Measurements from ENCODE around the gene ARHGAP24.
"Not testable (repeated sequence)": the region's sequence is repeated elsewhere in the genome, so short reads cannot be mapped to it uniquely, and the experiment has no call there.

Gene ARHGAP24

DNA sequence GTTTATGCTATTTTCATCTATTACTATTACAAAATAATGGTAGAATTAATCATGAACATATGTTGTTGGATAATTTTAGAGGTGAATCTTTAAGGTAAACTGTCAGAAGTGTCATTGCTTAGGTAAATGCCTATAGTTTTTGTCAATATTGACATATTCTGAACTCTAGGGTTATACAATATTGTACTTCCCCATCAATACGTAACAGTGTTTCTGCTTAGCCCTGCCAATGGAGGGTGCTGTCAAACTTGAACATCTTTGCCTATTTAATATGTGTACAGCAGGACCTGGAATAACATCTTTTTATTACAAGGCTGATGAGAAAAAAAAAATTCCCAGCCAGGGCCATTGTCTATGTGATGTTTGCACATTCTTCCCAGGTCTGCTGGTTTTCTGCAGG lies 40.8 kb downstream of the ARHGAP24 start:
- no peak for DNase-seq (ENCODE audit: low read depth, low spot score)

DNA sequence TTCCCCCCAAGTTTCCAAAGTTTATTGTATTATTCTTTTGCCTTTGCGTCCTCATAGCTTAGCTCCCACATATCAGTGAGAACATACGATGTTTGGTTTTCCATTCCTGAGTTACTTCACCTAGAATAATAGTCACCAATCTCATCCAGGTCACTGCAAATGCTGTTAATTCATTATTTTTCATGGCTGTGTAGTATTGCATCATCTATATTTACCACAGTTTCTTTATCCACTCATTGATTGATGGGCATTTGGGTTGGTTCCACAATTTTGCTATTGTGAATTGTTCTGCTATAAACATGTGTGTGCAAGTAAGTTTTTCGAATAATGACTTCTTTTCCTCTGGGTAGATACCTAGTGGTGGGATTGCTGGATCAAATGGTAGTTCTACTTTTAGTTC lies 43.6 kb downstream of the ARHGAP24 start:
- not testable (repeated sequence) for DNase-seq (ENCODE audit: low read depth, low spot score)

DNA sequence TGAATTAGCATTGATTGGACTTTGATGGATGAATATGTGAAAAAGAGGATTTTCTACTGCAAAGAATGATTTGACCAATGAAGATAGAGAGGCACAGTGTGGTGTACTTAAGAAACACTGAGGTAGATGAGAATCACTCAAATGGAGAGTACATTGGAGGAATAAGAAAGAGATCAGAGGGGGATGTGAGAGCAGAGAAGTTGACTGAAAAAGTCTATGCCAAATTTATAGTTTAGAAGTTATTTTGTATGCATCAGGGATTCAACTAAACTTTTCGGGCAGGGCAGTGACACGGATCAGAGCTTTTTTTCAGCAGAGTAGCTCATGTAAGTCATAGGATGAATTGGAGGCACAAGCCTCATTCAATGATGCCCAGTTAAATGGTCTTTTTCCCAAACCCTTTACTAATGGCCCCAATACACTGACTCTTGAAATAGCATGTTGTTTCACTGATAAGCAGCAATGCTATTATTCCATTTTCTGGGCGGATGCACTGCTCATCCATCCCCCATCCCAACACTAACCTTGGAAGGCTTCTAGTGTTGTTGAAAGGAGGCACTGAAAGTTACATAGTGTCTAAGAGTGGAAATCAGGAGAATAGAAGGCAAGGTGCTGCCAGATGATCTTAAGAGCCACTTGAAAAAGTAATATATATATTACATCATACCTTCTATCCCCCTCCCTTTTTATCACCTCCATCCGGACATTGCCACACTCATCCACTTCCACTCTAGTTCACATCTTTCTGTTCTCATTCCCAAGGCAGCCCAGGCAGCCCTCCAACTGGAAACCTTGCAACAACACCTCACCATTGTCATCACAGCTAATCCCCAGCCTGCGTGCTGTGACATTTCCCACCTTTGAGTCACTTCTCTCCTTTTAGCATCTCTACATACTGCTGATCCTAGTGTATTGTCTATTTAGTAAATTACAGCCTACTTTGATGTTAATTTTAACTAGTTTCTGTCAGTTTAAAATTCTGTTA lies 46.1 kb downstream of the ARHGAP24 start:
- DNase-seq (ENCODE audit: low read depth, low spot score) = no peak

DNA sequence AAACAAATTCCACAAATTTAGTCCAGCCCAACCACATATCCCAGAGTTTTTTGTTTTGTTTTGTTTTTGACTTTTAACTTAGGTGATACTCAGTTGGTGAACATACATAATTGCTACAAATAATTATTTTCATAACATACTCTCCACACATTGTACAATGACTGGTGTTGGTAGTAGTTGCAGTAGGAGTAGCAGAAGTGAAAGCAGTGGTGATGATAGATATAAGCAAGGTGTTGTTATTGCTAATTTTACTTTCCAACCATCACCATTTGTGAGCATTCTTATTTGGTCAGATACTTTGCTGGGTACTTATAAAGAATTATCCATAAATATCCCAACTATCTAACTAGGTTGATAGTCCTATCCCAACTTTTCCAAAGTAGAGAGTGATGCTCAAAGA lies 47.3 kb downstream of the ARHGAP24 start:
- DNase-seq (ENCODE audit: low read depth, low spot score) = no peak

DNA sequence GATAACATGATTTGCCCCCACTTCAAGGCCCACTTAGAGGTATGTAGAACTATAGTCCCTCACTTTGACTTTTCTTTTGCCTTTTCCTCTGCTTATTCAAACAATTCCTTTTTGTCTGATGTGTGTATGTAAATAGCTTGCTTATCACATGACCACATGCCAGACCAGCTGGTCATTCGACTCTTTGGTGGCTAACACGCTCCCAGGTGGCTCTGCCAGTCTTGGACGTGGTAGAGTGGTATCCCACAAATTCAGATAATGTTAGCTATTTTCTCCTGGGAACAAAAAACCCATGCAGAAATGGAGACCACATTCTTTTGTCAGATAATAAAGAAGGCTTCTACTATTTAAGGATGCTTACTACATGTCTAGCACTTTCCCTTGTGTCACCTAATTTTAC lies 47.9 kb downstream of the ARHGAP24 start:
- no peak for DNase-seq (ENCODE audit: low read depth, low spot score)

DNA sequence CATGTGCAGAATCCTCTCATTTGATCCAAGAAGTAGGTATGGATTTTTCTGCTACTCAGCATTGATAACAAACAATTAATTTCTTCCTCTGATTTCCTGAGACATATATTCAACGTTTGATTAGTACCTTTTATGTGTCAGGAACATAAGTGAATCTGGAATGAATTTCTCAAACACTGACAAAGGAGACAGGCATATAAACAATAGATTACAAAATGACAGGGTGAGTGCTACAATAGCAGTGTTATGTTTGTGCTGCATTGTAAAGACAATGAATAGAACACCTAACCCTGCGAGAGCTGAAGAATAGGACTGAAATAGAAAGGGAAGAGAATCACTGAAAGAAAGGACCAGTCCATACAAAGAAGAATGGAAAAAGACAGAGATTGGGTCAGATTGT lies 52.9 kb downstream of the ARHGAP24 start:
- no peak for DNase-seq (ENCODE audit: low read depth, low spot score)

DNA sequence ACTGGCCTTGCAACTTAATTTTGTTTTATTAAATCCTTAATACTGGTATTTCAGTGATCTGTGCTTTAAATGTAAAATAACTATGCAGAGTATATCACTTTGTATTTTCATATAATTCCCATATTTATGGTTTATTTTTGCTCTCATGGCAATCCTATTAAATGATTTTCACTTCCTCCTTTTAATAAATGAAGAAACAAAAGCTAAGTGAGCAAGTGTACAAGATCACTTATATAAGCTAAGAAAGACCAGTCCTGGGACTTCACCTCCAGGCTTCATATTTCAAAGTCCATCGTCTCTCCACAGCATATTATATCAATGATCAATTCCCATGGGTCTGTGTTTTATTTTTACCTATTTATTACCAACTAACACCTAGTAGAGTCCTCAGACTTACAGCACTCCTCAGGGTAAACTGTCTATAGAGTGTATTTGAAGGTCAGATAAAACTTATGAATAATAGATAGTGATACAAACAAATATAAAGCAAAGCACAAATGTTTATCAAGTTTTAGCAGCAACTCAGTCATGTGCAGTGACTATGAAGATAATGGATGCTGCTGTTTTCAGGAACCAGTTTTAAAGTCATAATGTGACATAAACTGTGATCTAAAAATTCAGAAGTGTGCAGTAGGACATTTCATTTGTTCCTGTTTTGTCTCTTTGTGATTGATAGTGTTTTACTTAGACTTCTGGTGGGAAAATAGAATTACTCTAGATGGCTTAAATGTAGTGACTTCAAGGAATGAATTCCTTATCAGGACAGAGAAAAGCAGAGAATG lies 56.8 kb downstream of the ARHGAP24 start:
- no peak for DNase-seq (ENCODE audit: low read depth, low spot score)

DNA sequence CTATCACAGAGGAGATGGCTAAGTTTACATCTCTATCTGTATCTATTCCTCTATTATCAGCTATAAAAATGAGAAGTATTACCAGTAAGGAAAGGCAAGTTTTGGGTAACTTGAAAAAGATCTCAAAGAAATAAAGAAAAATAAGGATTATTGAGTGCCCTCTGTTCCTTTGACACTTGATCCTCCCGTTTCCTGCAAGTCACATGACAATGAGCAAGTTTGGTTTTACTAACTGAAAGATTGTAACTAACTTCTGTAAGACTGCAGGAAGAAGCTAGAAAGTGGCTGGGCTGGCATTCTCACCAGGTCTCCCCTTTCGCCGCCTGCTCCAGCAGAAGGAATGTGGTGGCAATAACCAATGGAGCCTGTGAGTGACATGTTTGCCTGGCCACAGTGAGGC lies 59.2 kb downstream of the ARHGAP24 start:
- DNase-seq (ENCODE audit: low read depth, low spot score) = no peak

DNA sequence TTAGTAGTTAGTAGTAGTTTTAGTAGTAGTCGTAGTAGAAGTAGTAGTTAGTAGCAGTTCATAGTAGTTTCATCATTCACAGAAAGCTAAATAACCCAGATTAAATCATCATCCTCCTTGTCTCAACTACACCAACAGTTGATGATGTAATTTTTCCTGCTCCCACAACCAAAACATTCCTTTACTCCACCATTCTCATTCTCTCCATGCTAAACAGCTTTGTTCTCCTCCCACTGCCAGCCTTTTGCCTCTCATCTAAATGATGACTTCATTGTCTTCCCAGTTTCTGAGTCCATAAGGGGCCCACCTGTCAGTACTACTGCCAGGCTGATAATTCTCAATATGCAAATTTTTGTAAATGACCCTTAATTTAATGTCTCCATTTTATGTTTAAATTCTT lies 68.9 kb downstream of the ARHGAP24 start:
- DNase-seq (ENCODE audit: low read depth, low spot score) = no peak

DNA sequence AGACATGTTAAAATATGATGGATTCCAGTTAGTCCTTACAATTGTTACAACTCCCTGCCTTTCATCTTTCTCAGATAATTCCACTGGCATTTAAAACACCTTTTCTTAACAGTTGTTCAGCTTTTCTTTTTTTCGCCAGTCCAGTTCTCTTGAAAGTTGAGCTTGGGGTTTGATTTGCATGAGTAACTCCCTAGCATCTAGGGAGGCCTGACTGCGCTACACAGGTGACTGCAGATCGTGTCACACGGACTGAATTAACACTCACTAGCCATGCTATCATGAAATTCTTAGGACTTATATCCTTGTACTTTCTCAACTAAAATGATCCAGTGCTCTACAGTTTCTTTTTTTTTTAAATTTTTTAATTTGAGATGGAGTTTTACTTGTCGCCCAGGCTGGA lies 69.8 kb downstream of the ARHGAP24 start:
- no peak for DNase-seq (ENCODE audit: low read depth, low spot score)

DNA sequence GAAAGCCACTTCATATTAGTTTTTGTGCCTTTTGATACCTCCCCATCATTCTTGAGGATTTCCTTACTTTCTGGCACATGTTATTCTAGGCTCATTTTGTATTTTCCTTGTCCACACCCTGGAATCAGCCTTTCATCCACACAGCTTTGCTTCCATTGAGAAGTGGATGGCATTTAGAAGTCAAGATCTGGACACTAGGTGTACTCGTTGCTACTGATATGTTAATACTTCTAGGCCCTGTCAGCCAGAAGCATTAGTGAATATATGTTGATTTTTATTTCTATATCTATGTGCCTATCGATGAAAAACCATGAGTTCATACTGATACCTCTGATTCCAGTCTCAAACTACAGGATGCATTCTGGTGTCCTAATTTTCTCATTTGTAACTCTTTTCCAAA lies 73.2 kb downstream of the ARHGAP24 start:
- DNase-seq (ENCODE audit: low read depth, low spot score) = no peak

DNA sequence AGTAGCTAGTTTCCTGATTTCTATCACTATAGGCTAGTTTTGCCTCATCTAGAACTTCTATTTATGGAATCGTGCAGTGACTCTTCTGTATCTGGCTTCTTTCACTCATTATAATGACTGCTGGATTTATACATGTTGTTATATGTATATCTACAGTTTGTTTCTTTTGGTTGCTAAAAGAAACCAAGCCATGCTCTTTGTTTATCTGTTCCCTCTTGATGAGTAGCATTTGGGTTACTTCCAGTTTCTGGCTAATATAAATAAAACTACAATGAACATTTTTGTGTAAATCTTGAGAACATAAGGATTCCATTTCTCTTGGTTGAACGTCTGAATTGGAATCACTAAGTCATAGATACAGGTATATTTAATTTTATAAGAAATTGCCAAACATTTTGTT lies 73.9 kb downstream of the ARHGAP24 start:
- no peak for DNase-seq (ENCODE audit: low read depth, low spot score)

DNA sequence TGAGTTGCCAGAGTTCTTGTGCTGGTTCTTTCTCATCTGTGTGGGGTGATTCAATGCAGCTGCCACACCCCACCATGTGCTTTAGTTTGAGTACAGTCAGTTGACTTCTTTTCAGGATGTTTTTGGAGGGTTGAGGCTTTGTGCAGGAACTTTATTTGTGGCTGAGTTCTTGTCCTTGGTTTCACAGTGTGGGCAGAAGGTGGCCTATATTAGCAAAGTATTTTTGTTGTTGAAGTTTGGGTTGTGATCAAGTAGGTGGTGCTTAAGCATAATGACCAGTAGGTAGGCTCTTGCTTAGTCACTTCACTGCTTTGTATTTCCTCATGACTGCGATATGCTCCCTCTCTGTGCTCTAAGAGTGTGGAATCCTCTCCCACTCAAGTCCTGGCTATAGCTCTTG lies 80.3 kb downstream of the ARHGAP24 start:
- DNase-seq (ENCODE audit: low read depth, low spot score) = no peak

DNA sequence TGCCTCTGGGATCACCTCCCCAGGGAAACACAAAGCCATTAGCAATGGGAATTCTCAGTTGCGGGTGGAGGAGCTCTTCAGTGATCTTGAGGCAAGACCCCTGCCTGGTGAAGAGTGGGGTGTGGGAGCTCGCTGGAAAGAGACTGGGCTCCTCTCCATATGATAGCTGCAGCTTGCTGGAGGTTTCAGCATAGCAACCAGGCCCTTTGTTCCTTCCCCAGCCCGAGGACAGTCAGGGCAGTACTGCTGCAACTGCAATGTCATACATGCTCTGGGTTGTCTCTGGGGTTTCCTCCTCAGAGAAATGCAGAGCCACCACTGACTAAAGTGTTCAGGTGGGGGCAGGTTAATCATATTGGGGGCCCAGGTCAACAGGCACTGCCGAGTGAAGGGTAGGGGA lies 81.3 kb downstream of the ARHGAP24 start:
- DNase-seq (ENCODE audit: low read depth, low spot score) = no peak

DNA sequence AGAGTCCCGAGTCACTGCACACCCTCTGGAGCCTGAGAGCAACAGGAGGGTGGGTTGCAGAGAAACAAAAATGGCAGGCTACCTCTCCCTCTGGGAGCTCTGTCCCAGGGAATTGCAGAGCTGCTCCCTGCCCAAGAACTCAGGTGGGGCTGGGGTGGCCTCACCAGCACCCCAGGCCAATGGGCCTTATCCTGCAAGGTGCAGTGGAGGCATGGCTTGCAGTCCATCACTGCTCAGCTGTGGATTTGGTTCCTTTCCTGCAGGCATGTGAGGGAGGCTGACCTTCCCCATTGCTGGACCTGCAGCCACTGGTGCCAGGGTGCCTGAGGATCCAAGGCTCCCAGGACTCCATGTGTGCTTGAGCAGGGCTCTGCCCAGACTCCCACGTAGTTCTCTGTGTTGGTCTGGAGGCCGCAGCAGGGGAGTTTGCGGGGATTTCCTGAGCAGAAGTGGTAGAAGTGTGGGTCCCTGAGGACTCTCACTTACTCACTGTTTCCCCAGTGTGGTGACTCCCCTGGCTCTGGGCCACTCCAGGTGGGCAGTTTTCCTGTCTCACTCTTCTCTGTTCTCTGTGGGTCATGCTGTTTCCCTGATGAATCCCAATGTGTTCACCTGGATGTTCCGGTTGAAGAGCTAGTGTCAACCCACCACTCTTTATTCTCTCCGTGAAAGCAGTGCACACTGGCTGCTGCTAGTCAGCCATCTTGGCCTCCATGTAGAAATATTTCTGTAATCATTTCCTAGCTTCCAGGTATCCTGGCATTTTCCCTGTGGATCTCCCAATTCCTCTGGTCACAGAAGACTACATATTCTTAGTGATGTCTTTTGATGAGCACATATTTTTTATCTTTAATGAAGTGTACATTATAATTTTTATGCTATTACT lies 82.3 kb downstream of the ARHGAP24 start:
- no peak for DNase-seq (ENCODE audit: low read depth, low spot score)

DNA sequence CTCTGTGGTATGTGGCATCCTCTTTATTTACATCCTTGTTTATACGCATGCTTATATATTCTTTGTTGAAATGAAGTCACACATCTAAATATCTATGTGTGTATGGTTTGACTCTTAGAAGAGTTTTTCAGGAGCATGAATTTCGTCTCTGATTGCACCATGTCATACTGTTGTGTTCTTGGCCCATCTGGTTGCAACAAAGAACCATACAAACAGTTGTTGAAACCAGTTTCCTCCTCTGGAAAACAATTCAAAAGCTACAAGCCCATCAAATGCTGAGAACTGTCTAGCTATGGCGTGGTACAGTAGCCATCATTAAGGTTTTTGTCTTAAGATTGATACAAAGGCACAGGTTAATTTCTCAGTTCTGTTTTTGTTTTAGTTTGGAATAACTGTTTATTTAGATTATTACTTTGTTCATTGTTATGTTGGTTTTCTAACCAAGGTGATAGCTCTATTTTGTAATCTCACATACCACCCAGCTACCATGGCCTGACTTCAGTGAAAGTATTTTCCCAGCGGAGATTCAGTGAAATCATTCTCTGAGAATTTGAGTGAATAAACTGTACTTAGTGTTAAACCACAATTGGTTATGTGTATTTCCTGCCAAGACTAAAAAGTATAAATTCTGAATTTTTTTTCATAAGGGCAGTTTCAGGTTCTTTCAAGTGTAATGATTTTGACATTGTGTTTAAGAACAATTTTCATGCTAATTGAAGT lies 91.0 kb downstream of the ARHGAP24 start:
- DNase-seq (ENCODE audit: low read depth, low spot score) = no peak

DNA sequence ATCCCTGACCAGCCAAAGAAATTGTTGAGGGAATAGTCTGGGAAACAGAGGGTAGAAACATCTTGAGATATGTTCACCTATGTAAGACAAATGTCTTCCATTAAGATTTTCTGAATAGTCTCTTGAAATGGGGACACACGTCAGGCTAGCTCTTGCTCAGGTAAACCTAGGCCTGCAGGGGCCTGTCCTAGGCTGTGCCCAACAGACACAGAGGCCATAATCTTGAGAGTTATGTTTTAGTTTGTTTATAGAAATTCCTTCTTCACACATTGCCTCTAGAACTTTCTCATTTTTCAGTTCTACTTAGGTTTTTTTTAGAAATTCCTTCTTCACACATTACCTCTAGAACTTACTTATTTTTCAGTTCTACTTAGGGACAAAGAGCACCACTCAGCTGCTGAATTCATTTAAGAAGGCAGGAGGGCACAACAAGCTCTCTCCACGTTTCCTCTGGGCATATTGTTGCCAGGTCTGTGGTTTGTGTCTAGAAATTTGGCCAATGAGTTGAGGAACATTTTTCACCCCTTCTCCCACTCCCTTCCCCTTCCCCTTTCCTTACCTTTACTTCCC lies 94.9 kb downstream of the ARHGAP24 start:
- no peak for DNase-seq (ENCODE audit: low read depth, low spot score)

DNA sequence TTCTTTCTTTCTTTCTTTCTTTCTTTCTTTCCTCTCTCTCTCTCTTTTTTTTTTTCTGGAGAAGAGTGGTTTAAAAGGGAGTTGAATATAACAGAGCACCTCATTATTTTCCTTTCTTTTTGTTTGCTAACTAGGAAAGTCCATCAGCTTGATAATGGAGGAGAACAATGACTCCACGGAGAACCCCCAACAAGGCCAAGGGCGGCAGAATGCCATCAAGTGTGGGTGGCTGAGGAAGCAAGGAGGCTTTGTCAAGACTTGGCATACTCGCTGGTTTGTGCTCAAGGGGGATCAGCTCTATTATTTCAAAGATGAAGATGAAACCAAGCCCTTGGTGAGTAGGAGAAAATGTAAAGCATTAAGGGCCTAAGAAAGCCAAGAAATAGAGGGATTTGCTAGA lies 95.4 kb downstream of the ARHGAP24 start:
- no peak for DNase-seq (ENCODE audit: low read depth, low spot score)

DNA sequence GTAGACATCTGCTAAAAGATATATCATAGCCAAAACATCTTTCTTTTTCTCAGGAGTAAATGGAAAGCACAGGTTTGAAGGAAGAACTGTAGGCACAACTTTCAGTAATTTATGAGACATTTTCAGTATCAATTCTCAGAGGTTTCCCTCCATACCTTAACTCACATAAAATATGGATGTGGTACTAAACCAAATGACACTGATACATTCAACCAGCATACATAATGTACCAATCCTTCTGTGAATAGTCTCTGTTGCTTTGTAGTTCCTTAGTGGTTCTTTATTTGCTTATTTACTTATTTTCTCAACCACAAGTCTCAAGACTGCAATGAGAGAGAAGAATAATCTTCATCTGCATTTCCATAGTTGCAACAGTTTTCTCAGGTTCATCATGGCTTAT lies 96.1 kb downstream of the ARHGAP24 start:
- DNase-seq (ENCODE audit: low read depth, low spot score) = no peak

DNA sequence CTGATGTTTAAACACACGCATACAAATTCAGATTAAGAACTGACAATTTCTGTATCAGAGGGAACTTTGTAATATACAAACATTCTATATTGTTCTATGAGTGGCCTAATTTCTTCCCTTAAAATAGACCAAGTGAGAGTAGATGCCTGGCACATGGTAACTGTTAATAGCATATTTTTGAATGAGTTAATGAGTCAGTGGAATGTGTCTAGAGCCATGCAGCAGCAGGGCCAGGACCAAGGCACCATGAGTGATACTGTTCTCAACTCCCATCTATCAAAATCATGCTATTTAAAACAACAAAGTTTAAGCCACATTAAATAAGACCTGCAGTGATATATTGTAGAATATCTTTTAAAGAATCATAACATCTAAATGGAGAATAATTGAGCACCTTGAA lies 98.3 kb downstream of the ARHGAP24 start:
- DNase-seq (ENCODE audit: low read depth, low spot score) = no peak

DNA sequence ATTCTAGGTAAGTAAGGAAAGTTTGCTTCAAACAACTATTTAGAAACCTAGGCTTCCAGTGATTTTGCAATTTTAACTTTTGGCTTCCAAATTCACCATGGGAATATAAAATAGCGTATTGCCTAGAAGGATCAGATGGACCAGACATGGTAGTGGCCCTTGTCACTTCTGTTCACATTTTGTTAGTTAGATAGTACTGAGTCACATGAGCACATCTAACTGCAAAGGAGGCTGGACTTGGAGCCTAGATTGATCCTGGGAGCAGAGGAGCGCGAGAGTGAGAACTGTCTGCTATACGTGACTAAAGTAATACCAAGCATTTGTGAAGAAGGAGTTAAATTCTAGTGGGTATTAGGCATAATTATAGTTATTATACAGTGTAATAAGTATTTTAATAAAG lies 102.4 kb downstream of the ARHGAP24 start:
- DNase-seq (ENCODE audit: low read depth, low spot score) = no peak

Data from activated CD4-positive, CD25-positive, alpha-beta regulatory T cell treated with anti-CD3 and anti-CD28 coated beads, Interleukin-2, amount 50 U/mL, for 16 hours (primary cell).